Lower leg skin (tissue), 4 donors: Measurements from ENCODE around the gene CHPT1. TPM values are rescaled to one million over a fixed set of nuclear protein-coding genes. Genes with fewer than 3 reads are reported as not detected.

Experiments used
- DNase-seq, 2 donors: peaks; one replicate each; pipeline ENCODE4 v3.0.0-alpha.2; 2019; ENCODE audit warnings: low spot score in 2 of 2
- H3K4me3 ChIP-seq: fragments of 200-600 bp; sonication (generic); 2 replicates; pipeline ENCODE4 v1.5.1; 2017; ENCODE audit warnings: mild to moderate bottlenecking, low read depth; ENCODE audit not compliant: poor library complexity, severe bottlenecking
- POLR2A ChIP-seq, 2 donors: fragments of 450-650 bp; IDR thresholded peaks; one replicate each; pipeline ENCODE4 v1.6.1; 2016 to 2017; ENCODE audit warnings: antibody characterized with exemption in 2 of 2, mild to moderate bottlenecking in 1 of 2, moderate library complexity in 1 of 2
- WGBS, 2 donors: methylation state at CpG; one replicate each; pipeline ENCODE4 v1.1.5; 2018; 5-methylcytosine and 5-hydroxymethylcytosine counted together
- intact Hi-C: fragments of 100-400 bp; cut with DNase I; formaldehyde crosslinking; loops from one replicate; pipeline ENCODE4 v1.15.0; 2023; ENCODE audit warnings: low total_unique reads
- total RNA-seq, 4 donors: library from RNA; depleted of rRNA; stranded (reverse); fragments of >200 nt; gene quantifications; one replicate each; pipeline ENCODE4 v1.1.0, GENCODE V29; 2016
- TF ChIP-seq, protein P1 (sequence below), 3 donors: fragments of 450-650 bp; IDR thresholded peaks; one replicate each; pipeline ENCODE4 v1.5.1; 2016; ENCODE audit warnings: antibody characterized with exemption in 3 of 3, mild to moderate bottlenecking in 3 of 3, moderate library complexity in 2 of 3

The CHPT1 gene
- total RNA-seq, 4 donors from 2014 or later: 56.8 to 121 (median 75.1) TPM

GRCh38 chr12:101769865-101770264, 72.4 kb downstream of the CHPT1 start:
- intact Hi-C loops: loop anchor here (5.0 kb wide), 1 partner anchor 62 kb away; the partner anchor contains the start of gene GNPTAB
- 93% methylated on average over 5 of the region's 5 CpGs for WGBS, 2 donors
- no peak for DNase-seq
- TF ChIP-seq, protein P1, sequence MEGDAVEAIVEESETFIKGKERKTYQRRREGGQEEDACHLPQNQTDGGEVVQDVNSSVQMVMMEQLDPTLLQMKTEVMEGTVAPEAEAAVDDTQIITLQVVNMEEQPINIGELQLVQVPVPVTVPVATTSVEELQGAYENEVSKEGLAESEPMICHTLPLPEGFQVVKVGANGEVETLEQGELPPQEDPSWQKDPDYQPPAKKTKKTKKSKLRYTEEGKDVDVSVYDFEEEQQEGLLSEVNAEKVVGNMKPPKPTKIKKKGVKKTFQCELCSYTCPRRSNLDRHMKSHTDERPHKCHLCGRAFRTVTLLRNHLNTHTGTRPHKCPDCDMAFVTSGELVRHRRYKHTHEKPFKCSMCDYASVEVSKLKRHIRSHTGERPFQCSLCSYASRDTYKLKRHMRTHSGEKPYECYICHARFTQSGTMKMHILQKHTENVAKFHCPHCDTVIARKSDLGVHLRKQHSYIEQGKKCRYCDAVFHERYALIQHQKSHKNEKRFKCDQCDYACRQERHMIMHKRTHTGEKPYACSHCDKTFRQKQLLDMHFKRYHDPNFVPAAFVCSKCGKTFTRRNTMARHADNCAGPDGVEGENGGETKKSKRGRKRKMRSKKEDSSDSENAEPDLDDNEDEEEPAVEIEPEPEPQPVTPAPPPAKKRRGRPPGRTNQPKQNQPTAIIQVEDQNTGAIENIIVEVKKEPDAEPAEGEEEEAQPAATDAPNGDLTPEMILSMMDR (IDR thresholded peaks at IDR 0.05): no peak
- no peak for TF ChIP-seq POLR2A (IDR thresholded peaks at IDR 0.05)
- no peak overlapping the region for H3K4me3 ChIP-seq

- no peak for DNase-seq
- no peak for TF ChIP-seq POLR2A (IDR thresholded peaks at IDR 0.05)
- TF ChIP-seq, protein P1 (IDR thresholded peaks at IDR 0.05): no peak
- intact Hi-C loops: loop anchor here (5.0 kb wide), 1 partner anchor 60 kb away; the partner anchor contains the start of gene GNPTAB
- no peak overlapping the region for H3K4me3 ChIP-seq
- WGBS, 2 donors: 77 to 82% methylated on average over 5 of the region's 5 CpGs
Measured at GRCh38 chr12:101772012-101772775, 74.8 kb downstream of the CHPT1 start.

DNA sequence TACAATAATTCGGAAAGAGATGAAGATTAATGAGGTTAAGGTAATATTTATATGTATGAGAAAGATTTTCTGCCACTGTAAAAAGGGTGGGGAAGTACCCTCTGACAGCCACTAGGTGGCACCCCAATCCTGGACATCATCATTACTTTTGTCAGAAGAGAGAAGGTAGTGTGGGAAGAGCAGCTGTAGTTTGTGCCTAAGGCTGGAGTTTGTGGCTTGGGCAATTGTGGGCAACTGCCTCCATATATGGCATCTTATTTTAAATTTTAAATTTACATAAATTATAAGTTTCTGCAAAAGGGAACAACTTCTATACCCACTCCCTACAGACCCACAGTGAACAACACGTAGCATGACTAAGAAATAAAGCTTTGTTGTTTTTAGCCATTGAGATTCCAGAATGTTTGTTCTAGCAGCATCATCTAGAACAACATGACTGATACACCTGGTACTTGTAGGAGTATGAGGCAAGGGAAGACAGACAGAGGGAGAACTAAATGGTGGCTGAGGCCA, 76.3 kb downstream of the CHPT1 start:
- DNase-seq: peak; percentile 41 to 88
- 46 to 51% methylated on average over 2 of the region's 2 CpGs for WGBS, 2 donors
- intact Hi-C loops: loop anchor here (5.0 kb wide), 1 partner anchor 59 kb away; the partner anchor contains the start of gene GNPTAB
- TF ChIP-seq, protein P1 (IDR thresholded peaks at IDR 0.05): peak in 2 of 3 donors; percentile 14 to 68
- TF ChIP-seq POLR2A (IDR thresholded peaks at IDR 0.05): no peak
- H3K4me3 ChIP-seq: no peak overlapping the region

DNA sequence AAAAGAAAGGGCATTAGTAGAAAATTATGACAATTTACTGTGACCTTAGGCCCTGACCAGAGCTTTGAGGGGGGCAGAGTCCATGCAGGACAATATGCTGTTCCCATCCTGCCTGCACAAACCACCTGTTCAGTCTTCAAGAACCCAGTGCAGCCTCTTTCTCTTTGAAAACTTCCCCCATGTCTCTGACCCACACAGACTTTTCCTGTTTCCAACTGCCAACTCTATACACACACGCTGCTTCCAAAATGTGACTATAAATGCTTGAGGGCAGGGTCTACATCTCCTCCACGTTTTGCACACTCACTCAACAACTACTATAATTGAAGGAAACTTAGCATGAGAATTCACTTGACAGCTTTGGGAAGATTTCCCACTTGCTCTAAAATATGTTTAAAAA, 78.4 kb downstream of the CHPT1 start:
- no peak for TF ChIP-seq POLR2A (IDR thresholded peaks at IDR 0.05)
- TF ChIP-seq, protein P1 (IDR thresholded peaks at IDR 0.05): no peak
- intact Hi-C loops: no loop called here
- 60 to 73% methylated on average over 2 of the region's 2 CpGs for WGBS, 2 donors
- DNase-seq: no peak
- H3K4me3 ChIP-seq: no peak overlapping the region

DNA sequence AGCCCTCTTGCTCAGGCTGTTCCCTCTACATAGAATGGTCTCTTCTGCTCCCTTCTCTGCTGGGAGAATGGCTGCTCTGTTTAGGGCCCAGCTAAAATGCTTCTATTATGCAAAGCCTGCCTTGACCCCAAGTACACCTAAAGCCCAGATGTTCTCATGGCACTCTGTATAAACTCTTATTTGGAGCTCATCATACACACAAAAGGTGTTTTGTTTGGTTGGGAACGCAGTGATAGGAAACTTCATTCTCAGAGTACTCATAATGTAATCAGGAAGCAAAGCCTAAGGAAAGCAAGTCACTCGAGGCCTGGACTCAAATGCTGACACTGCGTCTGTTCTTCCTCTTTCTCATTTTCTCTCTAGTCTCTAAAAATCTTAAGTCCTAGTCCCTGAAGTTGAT, 80.0 kb downstream of the CHPT1 start:
- no peak overlapping the region for H3K4me3 ChIP-seq
- no peak for DNase-seq
- 59 to 76% methylated on average over 3 of the region's 3 CpGs for WGBS, 2 donors
- intact Hi-C loops: no loop called here
- TF ChIP-seq, protein P1 (IDR thresholded peaks at IDR 0.05): no peak
- TF ChIP-seq POLR2A (IDR thresholded peaks at IDR 0.05): no peak
